HepG2 (cell line): Measurements from ENCODE around the gene SLFN12L. TPM values are rescaled to one million over a fixed set of nuclear protein-coding genes. Genes with fewer than 3 reads are reported as not detected.

Source experiments
- AGO2 ChIP-seq: fragments of 200-400 bp; formaldehyde crosslinking; optimal IDR thresholded peaks from 2 replicates; pipeline ENCODE3; 2017; ENCODE audit warnings: mild to moderate bottlenecking, low read depth, low read length, moderate library complexity
- AHR ChIP-seq: IDR thresholded peaks from 2 replicates; pipeline ENCODE4 v1.6.1; 2018; ENCODE audit warnings: missing genetic modification reagents, missing compliant biosample characterization
- E2F5 ChIP-seq: sonication (generic); formaldehyde crosslinking; conservative IDR thresholded peaks from 2 replicates; pipeline ENCODE4 v1.4.0; 2020; ENCODE audit warnings: missing genetic modification reagents
- ELF1 ChIP-seq: sonication (generic); formaldehyde crosslinking; IDR thresholded peaks from 2 replicates; pipeline ENCODE4 v1.4.0; 2020; ENCODE audit warnings: missing genetic modification reagents
- ELF4 ChIP-seq: sonication (generic); formaldehyde crosslinking; IDR thresholded peaks from 2 replicates; pipeline ENCODE4 v1.5.0; 2020; ENCODE audit warnings: missing genetic modification reagents, mild to moderate bottlenecking, moderate library complexity, borderline replicate concordance
- HNF4A ChIP-seq: sonication (generic); formaldehyde crosslinking; IDR thresholded peaks from 2 replicates; pipeline ENCODE4 v1.4.0; 2020; ENCODE audit warnings: missing genetic modification reagents
- HOXA3 ChIP-seq: sonication (generic); formaldehyde crosslinking; IDR thresholded peaks from 2 replicates; pipeline ENCODE4 v1.5.0; 2020; ENCODE audit warnings: missing genetic modification reagents
- NFYC ChIP-seq: IDR thresholded peaks from 2 replicates; pipeline ENCODE4 v1.6.1; 2016; ENCODE audit warnings: missing genetic modification reagents, missing compliant biosample characterization
- PAWR ChIP-seq: sonication (generic); formaldehyde crosslinking; IDR thresholded peaks from 2 replicates; pipeline ENCODE4 v1.4.0; 2020; ENCODE audit warnings: missing genetic modification reagents, mild to moderate bottlenecking, borderline replicate concordance
- PPARG ChIP-seq: conservative IDR thresholded peaks from 2 replicates; pipeline ENCODE4 v1.6.1; 2016; ENCODE audit warnings: missing biosample characterization, missing genetic modification reagents
- PTBP1 ChIP-seq: fragments of 200-400 bp; formaldehyde crosslinking; IDR thresholded peaks from 2 replicates; pipeline ENCODE4 v1.6.1; 2018; ENCODE audit warnings: low read length, low read depth; ENCODE audit not compliant: poor library complexity, severe bottlenecking
- RARG ChIP-seq: sonication (generic); formaldehyde crosslinking; IDR thresholded peaks from 2 replicates; pipeline ENCODE4 v1.4.0; 2020; ENCODE audit warnings: low read depth, mild to moderate bottlenecking, missing genetic modification reagents
- RXRB ChIP-seq: IDR thresholded peaks from 2 replicates; pipeline ENCODE4 v1.6.1; 2016; ENCODE audit warnings: borderline replicate concordance, missing genetic modification reagents, missing compliant biosample characterization
- SALL2 ChIP-seq: sonication (generic); formaldehyde crosslinking; IDR thresholded peaks from 2 replicates; pipeline ENCODE4 v1.8.1; 2023; ENCODE audit warnings: mild to moderate bottlenecking, missing genetic modification reagents, inconsistent platforms
- SMYD3 ChIP-seq: sonication (generic); formaldehyde crosslinking; IDR thresholded peaks from 2 replicates; pipeline ENCODE4 v1.8.1; 2023; ENCODE audit warnings: mild to moderate bottlenecking, missing genetic modification reagents
- TBP ChIP-seq: sonication (generic); formaldehyde crosslinking; IDR thresholded peaks from 2 replicates; pipeline ENCODE4 v1.5.0; 2020; ENCODE audit warnings: missing genetic modification reagents
- ZNF160 ChIP-seq: sonication (generic); formaldehyde crosslinking; IDR thresholded peaks from 2 replicates; pipeline ENCODE4 v1.8.0; 2022; ENCODE audit warnings: mild to moderate bottlenecking, inconsistent platforms, missing genetic modification reagents
- ZNF256 ChIP-seq: sonication (generic); formaldehyde crosslinking; conservative IDR thresholded peaks from 2 replicates; pipeline ENCODE4 v1.4.0; 2020; ENCODE audit warnings: missing genetic modification reagents
- ZNF280D ChIP-seq: sonication (generic); formaldehyde crosslinking; IDR thresholded peaks from 2 replicates; pipeline ENCODE4 v1.5.1; 2020; ENCODE audit warnings: mild to moderate bottlenecking, missing genetic modification reagents
- ZNF550 ChIP-seq: sonication (generic); formaldehyde crosslinking; IDR thresholded peaks from 2 replicates; pipeline ENCODE4 v1.4.0; 2020; ENCODE audit warnings: mild to moderate bottlenecking, missing genetic modification reagents, borderline replicate concordance
- ZNF557 ChIP-seq: sonication (generic); formaldehyde crosslinking; IDR thresholded peaks from 2 replicates; pipeline ENCODE4 v1.4.0; 2020; ENCODE audit warnings: missing genetic modification reagents
- ZNF605 ChIP-seq: sonication (generic); formaldehyde crosslinking; IDR thresholded peaks from 2 replicates; pipeline ENCODE4 v1.8.0; 2022; ENCODE audit warnings: mild to moderate bottlenecking, missing genetic modification reagents
- ZNF629 ChIP-seq: sonication (generic); formaldehyde crosslinking; conservative IDR thresholded peaks from 2 replicates; pipeline ENCODE4 v1.5.0; 2020; ENCODE audit warnings: missing genetic modification reagents
- ZNF766 ChIP-seq: sonication (generic); formaldehyde crosslinking; IDR thresholded peaks from 2 replicates; pipeline ENCODE4 v1.5.0; 2020; ENCODE audit warnings: missing genetic modification reagents, borderline replicate concordance
- polyA plus RNA-seq, 8 experiments: library from polyadenylated mRNA; depleted of rRNA in 3 of 8; stranded (reverse) in 7 of 8; unstranded in 1 of 8; fragments of >200 nt; fragmentation: Illumina TruSeq in 4 of 8; extraction: Trizol in 4 of 8; gene quantifications; 2 replicates each; pipeline versions ENCODE4 v1.2.1 to v1.2.3, GENCODE V29; 2011 to 2016; ENCODE audit warnings: low read depth in 4 of 8, missing spikeins in 1 of 8, mixed read lengths in 1 of 8; ENCODE audit not compliant: insufficient read depth in 1 of 8
- total RNA-seq, 5 experiments: library from RNA; depleted of rRNA; stranded (reverse); fragments of >200 nt; fragmentation: Illumina TruSeq; extraction: Trizol; gene quantifications; 2 replicates each; pipeline ENCODE4 v1.2.3, GENCODE V29; 2016; ENCODE audit warnings: low read depth in 1 of 5
- TF ChIP-seq, protein P1 (sequence below): sonication (generic); formaldehyde crosslinking; IDR thresholded peaks from 2 replicates; pipeline ENCODE4 v1.4.0; 2020; ENCODE audit warnings: missing genetic modification reagents
- TF ChIP-seq, protein P2 (sequence below): IDR thresholded peaks from 2 replicates; pipeline ENCODE4 v1.6.1; 2016; ENCODE audit warnings: mild to moderate bottlenecking, missing biosample characterization, missing genetic modification reagents

Gene SLFN12L
- total and polyA plus RNA-seq, 2 of the 13 experiments (the other 11 are each of a cell fraction or from before 2014, with no cell fraction given) = not detected

- TF ChIP-seq ELF4 (CRISPR knock-in tag) = peak; percentile 94; the same call in 1 of the 2 replicates
- TF ChIP-seq ZNF280D (CRISPR knock-in tag) = peak; percentile 83
- no peak for TF ChIP-seq TBP (CRISPR knock-in tag)
- TF ChIP-seq, protein P1, sequence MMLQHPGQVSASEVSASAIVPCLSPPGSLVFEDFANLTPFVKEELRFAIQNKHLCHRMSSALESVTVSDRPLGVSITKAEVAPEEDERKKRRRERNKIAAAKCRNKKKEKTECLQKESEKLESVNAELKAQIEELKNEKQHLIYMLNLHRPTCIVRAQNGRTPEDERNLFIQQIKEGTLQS (CRISPR knock-in tag) = 0 out of 2 replicates have a peak, but pooled peaks have one; percentile 19
- peak; percentile 51; the same call in 1 of the 2 replicates for TF ChIP-seq SALL2 (CRISPR knock-in tag)
- TF ChIP-seq ZNF256 = peak; percentile 64
- TF ChIP-seq ZNF605 (CRISPR knock-in tag) = peak; percentile 91
- 0 out of 2 replicates have a peak, but pooled peaks have one; percentile 86 for TF ChIP-seq ZNF766 (CRISPR knock-in tag)
- peak; percentile 72; the same call in 1 of the 2 replicates for TF ChIP-seq RXRB
- TF ChIP-seq E2F5 = no peak
- no peak for TF ChIP-seq RARG (CRISPR knock-in tag)
- TF ChIP-seq AGO2 = peak; percentile 59
- 0 out of 2 replicates have a peak, but pooled peaks have one; percentile 15 for TF ChIP-seq ZNF629
- TF ChIP-seq ELF1 = peak; percentile 99
- TF ChIP-seq PPARG = peak; percentile 56; the same call in 1 of the 2 replicates
- 0 out of 2 replicates have a peak, but pooled peaks have one; percentile 17 for TF ChIP-seq ZNF550 (CRISPR knock-in tag)
- peak; percentile 22 for TF ChIP-seq PTBP1
- 0 out of 2 replicates have a peak, but pooled peaks have one; percentile 47 for TF ChIP-seq ZNF557
- no peak for TF ChIP-seq PAWR (CRISPR knock-in tag)
- 0 out of 2 replicates have a peak, but pooled peaks have one; percentile 13 for TF ChIP-seq SMYD3 (CRISPR knock-in tag)
- peak; percentile 42; the same call in 1 of the 2 replicates for TF ChIP-seq NFYC (CRISPR knock-in tag)
- TF ChIP-seq HOXA3 (CRISPR knock-in tag) = peak; percentile 99
- TF ChIP-seq, protein P2, sequence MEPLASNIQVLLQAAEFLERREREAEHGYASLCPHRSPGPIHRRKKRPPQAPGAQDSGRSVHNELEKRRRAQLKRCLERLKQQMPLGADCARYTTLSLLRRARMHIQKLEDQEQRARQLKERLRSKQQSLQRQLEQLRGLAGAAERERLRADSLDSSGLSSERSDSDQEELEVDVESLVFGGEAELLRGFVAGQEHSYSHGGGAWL (CRISPR knock-in tag) = peak; percentile 69; the same call in 1 of the 2 replicates
- TF ChIP-seq ZNF160 (CRISPR knock-in tag) = no peak
- TF ChIP-seq AHR (CRISPR knock-in tag) = 0 out of 2 replicates have a peak, but pooled peaks have one; percentile 30
- peak; percentile 49 for TF ChIP-seq HNF4A
Measured at GRCh38 chr17:35578197-35578928, 40.9 kb upstream of the SLFN12L start, which contains the start of gene PEX12 (continued).
